IMR-90 (cell line): ENCODE results near the gene SLC66A2. TPM values are rescaled to one million over a fixed set of nuclear protein-coding genes. Genes with fewer than 3 reads are reported as not detected.

ENCODE experiments used
- ATAC-seq: fragments of 200-7000 bp; cut with Tn5 transposase; 2 replicates; pipeline ENCODE4 v1.9.1; 2020; ENCODE audit warnings: low read depth, mild to moderate bottlenecking, moderate library complexity
- BruUV-seq: library from RNA; stranded (reverse); fragments of 400-500 nt; replicated peaks from 2 replicates; lab custom pipeline; 2021; lab: Mats Ljungman, UMichigan
- CTCF ChIA-PET: fragments of 300-600 bp; formaldehyde crosslinking; extraction: SDS; loops from one replicate; lab custom pipeline; 2021; ENCODE audit warnings: antibody characterized with exemption; lab: Yijun Ruan, JAX
- POLR2A ChIA-PET: fragments of 300-600 bp; sonication (Branson Sonifier 250); formaldehyde crosslinking; loops from one replicate; lab custom pipeline; 2022; ENCODE audit warnings: antibody characterized with exemption; ENCODE audit not compliant: unreplicated experiment; lab: Charles Lee
- DNase-seq: peaks from one replicate; pipeline ENCODE4 v3.0.0; 2013
- H2AFZ ChIP-seq: replicated peaks from 2 replicates; pipeline ENCODE3; 2013; ENCODE audit warnings: low read length, mild to moderate bottlenecking; ENCODE audit not compliant: poor library complexity
- H2AK5ac ChIP-seq: 2 replicates; pipeline ENCODE4 v1.6.1; 2013; ENCODE audit warnings: low read depth, low read length, inconsistent platforms
- H2AK9ac ChIP-seq: replicated peaks from 2 replicates; pipeline ENCODE3; 2013; ENCODE audit warnings: mild to moderate bottlenecking, low read depth, low read length, moderate library complexity; ENCODE audit not compliant: poor library complexity
- H2BK120ac ChIP-seq: 2 replicates; pipeline ENCODE4 v1.6.1; 2013; ENCODE audit warnings: low read depth, low read length, inconsistent platforms
- H2BK15ac ChIP-seq: 3 replicates; pipeline ENCODE4 v1.6.1; 2013; ENCODE audit warnings: low read depth, low read length, inconsistent platforms
- H2BK20ac ChIP-seq: 2 replicates; pipeline ENCODE4 v1.6.1; 2013; ENCODE audit warnings: low read depth, mild to moderate bottlenecking, inconsistent platforms, low read length, moderate library complexity
- H2BK5ac ChIP-seq: 2 replicates; pipeline ENCODE4 v1.6.1; 2013; ENCODE audit warnings: mild to moderate bottlenecking, low read depth, low read length, inconsistent platforms; ENCODE audit not compliant: poor library complexity, severe bottlenecking
- H3K14ac ChIP-seq: replicated peaks from 2 replicates; pipeline ENCODE4 v1.6.1; 2013; ENCODE audit warnings: low read depth, low read length, inconsistent platforms
- H3K18ac ChIP-seq: 2 replicates; pipeline ENCODE4 v1.6.1; 2013; ENCODE audit warnings: low read depth, low read length, control low read depth
- H3K23ac ChIP-seq: 2 replicates; pipeline ENCODE4 v1.6.1; 2013; ENCODE audit warnings: low read depth, low read length, inconsistent platforms
- H3K27ac ChIP-seq: 2 replicates; pipeline ENCODE4 v1.5.1; 2013; ENCODE audit warnings: mild to moderate bottlenecking, control low read depth, low read length; ENCODE audit not compliant: insufficient read depth
- H3K27me3 ChIP-seq: 2 replicates; pipeline ENCODE4 v1.6.1; 2013; ENCODE audit warnings: low read length; ENCODE audit not compliant: control insufficient read depth, insufficient read depth
- H3K36me3 ChIP-seq: 2 replicates; pipeline ENCODE4 v1.6.1; 2013; ENCODE audit warnings: low read length, mixed read lengths; ENCODE audit not compliant: control insufficient read depth, insufficient read depth
- H3K4ac ChIP-seq: 2 replicates; pipeline ENCODE4 v1.6.1; 2013; ENCODE audit warnings: low read depth, low read length, inconsistent platforms
- H3K4me1 ChIP-seq: 2 replicates; pipeline ENCODE4 v1.6.1; 2013; ENCODE audit warnings: low read length, mixed read lengths; ENCODE audit not compliant: control insufficient read depth, insufficient read depth
- H3K4me2 ChIP-seq: 2 replicates; pipeline ENCODE4 v1.6.1; 2013; ENCODE audit warnings: low read depth, mild to moderate bottlenecking, control low read depth, low read length, moderate library complexity
- H3K4me3 ChIP-seq: 2 replicates; pipeline ENCODE4 v1.5.1; 2013; ENCODE audit warnings: low read depth, mild to moderate bottlenecking, control low read depth, low read length, moderate library complexity; ENCODE audit not compliant: insufficient read depth
- H3K56ac ChIP-seq: 2 replicates; pipeline ENCODE4 v1.6.1; 2013; ENCODE audit warnings: low read length, inconsistent platforms; ENCODE audit not compliant: insufficient read depth; ENCODE audit errors: extremely low read depth
- H3K79me1 ChIP-seq, 2 experiments: 2 replicates each; pipeline ENCODE4 v1.6.1; 2013; ENCODE audit warnings: low read length in 2 of 2, inconsistent platforms in 1 of 2, low read depth in 1 of 2
- H3K9ac ChIP-seq: 2 replicates; pipeline ENCODE4 v1.6.1; 2013; ENCODE audit warnings: low read depth, low read length, control low read depth
- H3K9me1 ChIP-seq: 2 replicates; pipeline ENCODE4 v1.6.1; 2013; ENCODE audit warnings: low read length, inconsistent platforms; ENCODE audit not compliant: insufficient read depth
- H3K9me3 ChIP-seq: 2 replicates; pipeline ENCODE4 v1.6.1; 2013; ENCODE audit warnings: low read length; ENCODE audit not compliant: control insufficient read depth, insufficient read depth
- H4K20me1 ChIP-seq: 2 replicates; pipeline ENCODE4 v1.6.1; 2013; ENCODE audit warnings: low read length, inconsistent platforms; ENCODE audit not compliant: insufficient read depth
- H4K5ac ChIP-seq: 2 replicates; pipeline ENCODE4 v1.6.1; 2013; ENCODE audit warnings: mild to moderate bottlenecking, low read depth, low read length, control low read depth
- H4K8ac ChIP-seq, 2 experiments: 2 replicates each; pipeline ENCODE4 v1.6.1; 2013; ENCODE audit warnings: low read depth in 2 of 2, low read length in 2 of 2, control low read depth in 1 of 2, inconsistent platforms in 1 of 2
- H4K91ac ChIP-seq: 2 replicates; pipeline ENCODE4 v1.6.1; 2013; ENCODE audit warnings: low read depth, low read length, inconsistent platforms; ENCODE audit not compliant: insufficient read depth
- BHLHE40 ChIP-seq: fragments of 150-350 bp; IDR thresholded peaks from 2 replicates; pipeline ENCODE4 v1.6.1; 2016; ENCODE audit warnings: mild to moderate bottlenecking, low read depth, low read length
- MAZ ChIP-seq: IDR thresholded peaks from 2 replicates; pipeline ENCODE4 v1.6.1; 2012; ENCODE audit warnings: low read depth, mild to moderate bottlenecking, low read length, improper control_type of control experiment, moderate library complexity, borderline replicate concordance
- NFE2L2 ChIP-seq: fragments of 150-350 bp; IDR thresholded peaks from 2 replicates; pipeline ENCODE4 v1.6.1; 2016; ENCODE audit warnings: low read depth, mild to moderate bottlenecking, low read length
- USF2 ChIP-seq: fragments of 150-350 bp; IDR thresholded peaks from 2 replicates; pipeline ENCODE4 v1.6.1; 2017; ENCODE audit warnings: mild to moderate bottlenecking, antibody characterized with exemption, low read length, low read depth
- WGBS, 2 experiments: methylation state at CpG; one replicate each; pipeline versions ENCODE4 v1.1.5 to v1.1.7; 2013; ENCODE audit warnings: missing lambda C conversion rate in 2 of 2; ENCODE audit not compliant: insufficient read length in 1 of 2; ENCODE audit errors: extremely low coverage in 2 of 2; 5-methylcytosine and 5-hydroxymethylcytosine counted together
- dilution Hi-C: fragments of 300-500 bp; cut with HindIII; formaldehyde crosslinking; loops from one replicate; pipeline ENCODE4 v1.14.3; 2018; ENCODE audit warnings: low sequenced_read_pairs; ENCODE audit not compliant: unreplicated experiment
- in situ Hi-C: fragments of 300-500 bp; cut with MboI; formaldehyde crosslinking; loops from 3 replicates; pipeline ENCODE4 v1.14.3; 2019; ENCODE audit warnings: low sequenced_read_pairs, inconsistent platforms, mixed read lengths
- intact Hi-C: fragments of 100-400 bp; cut with micrococcal nuclease; formaldehyde crosslinking; loops from 2 replicates; pipeline ENCODE4 v1.10.0; 2022
- polyA plus RNA-seq, 3 experiments: library from polyadenylated mRNA; depleted of rRNA; stranded (reverse); fragments of >200 nt; gene quantifications; 2 replicates each; pipeline ENCODE4 v1.2.3, GENCODE V29; 2012; ENCODE audit warnings: low replicate concordance in 1 of 3
- total RNA-seq: library from RNA; depleted of rRNA; stranded (reverse); fragments of >200 nt; gene quantifications from 2 replicates; pipeline ENCODE4 v1.2.3, GENCODE V29; 2012

SLC66A2 gene
- total and polyA plus RNA-seq, 2 of the 4 experiments (the other 2 are of a cell fraction): 17.6 to 23.5 TPM

GRCh38 chr18:79884963-79885728 is 66.3 kb downstream of the SLC66A2 start:
- ChIA-PET POLR2A (no interaction called here), CTCF (no interaction called here)
- no peak overlapping the region for H2BK15ac ChIP-seq
- no peak overlapping the region for H2BK120ac ChIP-seq
- H2BK20ac ChIP-seq: no peak overlapping the region
- H4K8ac ChIP-seq: no peak overlapping the region
- H4K91ac ChIP-seq: no peak overlapping the region
- H3K4me3 ChIP-seq: no peak overlapping the region
- in situ Hi-C loops (no loop called here), dilution Hi-C loops (no loop called here), intact Hi-C loops (no loop called here)
- no peaks in the 10 kb centered on the region for H3K4me1 ChIP-seq
- H2AK9ac ChIP-seq: no peak overlapping the region
- H3K9me1 ChIP-seq: no peaks in the 10 kb centered on the region
- H3K9me3 ChIP-seq: peaks cover 24% of the 10 kb centered on the region
- no peak overlapping the region for H3K27ac ChIP-seq
- H2AK5ac ChIP-seq: no peak overlapping the region
- 81% methylated on average over 9 of the region's 25 CpGs; no CpG with 5 or more reads in 1 of the 2 experiments for WGBS, 2 experiments
- no peak overlapping the region for H4K5ac ChIP-seq
- no peak overlapping the region for H2BK5ac ChIP-seq
- H2AFZ ChIP-seq: no peak overlapping the region
- no peaks in the 10 kb centered on the region for H3K36me3 ChIP-seq
- DNase-seq (no peak), ATAC-seq (no peak)
- H3K4me2 ChIP-seq: no peak overlapping the region
- no peak overlapping the region for H3K14ac ChIP-seq
- H3K56ac ChIP-seq: no peak overlapping the region
- H4K20me1 ChIP-seq: no peaks in the 10 kb centered on the region
- H3K4ac ChIP-seq: no peak overlapping the region
- H3K27me3 ChIP-seq: no peaks in the 10 kb centered on the region
- no peak overlapping the region for H3K23ac ChIP-seq
- H3K79me1 ChIP-seq: no peaks in the 10 kb centered on the region
- BruUV-seq: no TSS peak
- H3K9ac ChIP-seq: no peak overlapping the region
- no peak overlapping the region for H3K18ac ChIP-seq
- TF ChIP-seq USF2 (no peak), MAZ (no peak), BHLHE40 (no peak), NFE2L2 (no peak)
